ENCODE measurements around the gene PPIG.
"Not testable (repeated sequence)": the region's sequence is repeated elsewhere in the genome, so short reads cannot be mapped to it uniquely, and the experiment has no call there.

Gene PPIG

GRCh38 chr2:169582552-169583266 lies 1.4 kb upstream of the PPIG start:
- DNase-seq (ENCODE audit: low read depth, low spot score); H3K4me3 ChIP-seq (ENCODE audit: low read length): not testable (repeated sequence)

- DNase-seq (ENCODE audit: low read depth, low spot score) = no peak
- H3K4me3 ChIP-seq (ENCODE audit: low read length) = no peak overlapping the region
These were observed 633 bp upstream of the PPIG start for GRCh38 chr2:169583518-169583917.

GRCh38 chr2:169585673-169586072 lies 1.5 kb downstream of the PPIG start:
- DNase-seq (ENCODE audit: low read depth, low spot score) = no peak
- H3K4me3 ChIP-seq (ENCODE audit: low read length) = peak overlapping the region; percentile 68

- no peak overlapping the region for H3K4me3 ChIP-seq (ENCODE audit: low read length)
- DNase-seq (ENCODE audit: low read depth, low spot score) = no peak
These were observed 6.7 kb downstream of the PPIG start for GRCh38 chr2:169590804-169591203.

GRCh38 chr2:169596546-169596945 lies 12.4 kb downstream of the PPIG start:
- not testable (repeated sequence) for H3K4me3 ChIP-seq (ENCODE audit: low read length); DNase-seq (ENCODE audit: low read depth, low spot score)

- no peak for DNase-seq (ENCODE audit: low read depth, low spot score)
- no peak overlapping the region for H3K4me3 ChIP-seq (ENCODE audit: low read length)
These were observed 14.8 kb downstream of the PPIG start for GRCh38 chr2:169598982-169599381.

GRCh38 chr2:169599568-169599967 lies 15.4 kb downstream of the PPIG start:
- DNase-seq (ENCODE audit: low read depth, low spot score) = no peak
- H3K4me3 ChIP-seq (ENCODE audit: low read length) = no peak overlapping the region

- H3K4me3 ChIP-seq (ENCODE audit: low read length) = no peak overlapping the region
These were observed 25.1 kb downstream of the PPIG start for GRCh38 chr2:169609264-169609663.

GRCh38 chr2:169613876-169614275 lies 29.7 kb downstream of the PPIG start:
- DNase-seq (ENCODE audit: low read depth, low spot score) = no peak
- no peak overlapping the region for H3K4me3 ChIP-seq (ENCODE audit: low read length)

More at GRCh38 chr2:169609264-169609663, 25.1 kb downstream of the PPIG start:
- DNase-seq (ENCODE audit: low read depth, low spot score) = no peak

- not testable (repeated sequence) for H3K4me3 ChIP-seq (ENCODE audit: low read length); DNase-seq (ENCODE audit: low read depth, low spot score)
These were observed 31.8 kb downstream of the PPIG start for GRCh38 chr2:169615982-169616381.

- no peak for DNase-seq (ENCODE audit: low read depth, low spot score)
- H3K4me3 ChIP-seq (ENCODE audit: low read length) = no peak overlapping the region
These were observed 35.8 kb downstream of the PPIG start for GRCh38 chr2:169619946-169620345.

GRCh38 chr2:169620509-169620908 lies 36.4 kb downstream of the PPIG start:
- DNase-seq (ENCODE audit: low read depth, low spot score) = no peak
- H3K4me3 ChIP-seq (ENCODE audit: low read length) = no peak overlapping the region

- DNase-seq (ENCODE audit: low read depth, low spot score) = no peak
- no peak overlapping the region for H3K4me3 ChIP-seq (ENCODE audit: low read length)
These were observed 39.1 kb downstream of the PPIG start for GRCh38 chr2:169623235-169623634.

GRCh38 chr2:169625781-169626180 lies 41.6 kb downstream of the PPIG start:
- no peak overlapping the region for H3K4me3 ChIP-seq (ENCODE audit: low read length)
- no peak for DNase-seq (ENCODE audit: low read depth, low spot score)

GRCh38 chr2:169636440-169637097 lies 52.4 kb downstream of the PPIG start:
- DNase-seq (ENCODE audit: low read depth, low spot score) = no peak
- H3K4me3 ChIP-seq (ENCODE audit: low read length) = no peak overlapping the region

- no peak for DNase-seq (ENCODE audit: low read depth, low spot score)
- H3K4me3 ChIP-seq (ENCODE audit: low read length) = no peak overlapping the region
These were observed 53.5 kb downstream of the PPIG start for GRCh38 chr2:169637620-169638019.

- H3K4me3 ChIP-seq (ENCODE audit: low read length) = no peak overlapping the region
- DNase-seq (ENCODE audit: low read depth, low spot score) = no peak
These were observed 56.0 kb downstream of the PPIG start for GRCh38 chr2:169640104-169640503.

GRCh38 chr2:169641464-169641863 lies 57.3 kb downstream of the PPIG start:
- H3K4me3 ChIP-seq (ENCODE audit: low read length) = no peak overlapping the region
- no peak for DNase-seq (ENCODE audit: low read depth, low spot score)

- no peak overlapping the region for H3K4me3 ChIP-seq (ENCODE audit: low read length)
- DNase-seq (ENCODE audit: low read depth, low spot score) = no peak
These were observed 60.0 kb downstream of the PPIG start for GRCh38 chr2:169644173-169644572.

GRCh38 chr2:169647496-169647895 lies 63.3 kb downstream of the PPIG start:
- no peak for DNase-seq (ENCODE audit: low read depth, low spot score)

GRCh38 chr2:169649278-169649677 lies 65.1 kb downstream of the PPIG start:
- H3K4me3 ChIP-seq (ENCODE audit: low read length) = no peak overlapping the region
- no peak for DNase-seq (ENCODE audit: low read depth, low spot score)

More at GRCh38 chr2:169647496-169647895, 63.3 kb downstream of the PPIG start:
- no peak overlapping the region for H3K4me3 ChIP-seq (ENCODE audit: low read length)

Measured in Jurkat, Clone E6-1 (cell line).